CD4-positive, alpha-beta T cell treated with Interleukin-15 for 4 hours (primary cell): ENCODE measurements around the gene KDM1A.

ENCODE experiments used
- DNase-seq: peaks from one replicate; pipeline ENCODE4 v3.0.0-alpha.2; 2020; ENCODE audit warnings: low spot score

Gene KDM1A

GRCh38 chr1:23013657-23014056, 5.6 kb upstream of the KDM1A start:
- no peak for DNase-seq

- DNase-seq: no peak
These were observed 591 bp upstream of the KDM1A start for GRCh38 chr1:23018661-23019093.

GRCh38 chr1:23019863-23020625, 776 bp downstream of the KDM1A start:
- DNase-seq: peak; percentile 6

- DNase-seq: no peak
These were observed 1.6 kb downstream of the KDM1A start for GRCh38 chr1:23020706-23021405.

GRCh38 chr1:23021834-23022233, 2.6 kb downstream of the KDM1A start:
- no peak for DNase-seq

GRCh38 chr1:23023174-23023845, 4.0 kb downstream of the KDM1A start:
- no peak for DNase-seq

- DNase-seq: no peak
These were observed 7.3 kb downstream of the KDM1A start for GRCh38 chr1:23026568-23026967.

GRCh38 chr1:23027352-23027907, 8.2 kb downstream of the KDM1A start:
- no peak for DNase-seq

GRCh38 chr1:23029337-23029736, 10.1 kb downstream of the KDM1A start:
- no peak for DNase-seq

GRCh38 chr1:23035823-23036452, 16.7 kb downstream of the KDM1A start:
- DNase-seq: no peak

GRCh38 chr1:23037081-23037740, 17.9 kb downstream of the KDM1A start:
- no peak for DNase-seq

GRCh38 chr1:23039308-23039826, 20.1 kb downstream of the KDM1A start:
- DNase-seq: no peak

- no peak for DNase-seq
These were observed 21.2 kb downstream of the KDM1A start for GRCh38 chr1:23040509-23040908.

- DNase-seq: no peak
These were observed 24.8 kb downstream of the KDM1A start for GRCh38 chr1:23044035-23044434.

GRCh38 chr1:23050201-23050600, 30.9 kb downstream of the KDM1A start:
- DNase-seq: no peak

- DNase-seq: no peak
These were observed 32.1 kb downstream of the KDM1A start for GRCh38 chr1:23051290-23051909.

- no peak for DNase-seq
These were observed 38.0 kb downstream of the KDM1A start for GRCh38 chr1:23057301-23057700.

- no peak for DNase-seq
These were observed 43.0 kb downstream of the KDM1A start for GRCh38 chr1:23062271-23062670.

GRCh38 chr1:23065385-23065784, 46.1 kb downstream of the KDM1A start:
- no peak for DNase-seq

GRCh38 chr1:23066075-23066474, 46.8 kb downstream of the KDM1A start:
- DNase-seq: no peak

- DNase-seq: no peak
These were observed 49.9 kb downstream of the KDM1A start for GRCh38 chr1:23069149-23069548.
